ENCODE results near the gene MRPL49. TPM values are rescaled to one million over a fixed set of nuclear protein-coding genes. Genes with fewer than 3 reads are reported as not detected.

MRPL49 gene
- polyA plus RNA-seq, 2 of the 4 experiments (the other 2 are of a cell fraction): 55.5 to 65.5 TPM

DNA sequence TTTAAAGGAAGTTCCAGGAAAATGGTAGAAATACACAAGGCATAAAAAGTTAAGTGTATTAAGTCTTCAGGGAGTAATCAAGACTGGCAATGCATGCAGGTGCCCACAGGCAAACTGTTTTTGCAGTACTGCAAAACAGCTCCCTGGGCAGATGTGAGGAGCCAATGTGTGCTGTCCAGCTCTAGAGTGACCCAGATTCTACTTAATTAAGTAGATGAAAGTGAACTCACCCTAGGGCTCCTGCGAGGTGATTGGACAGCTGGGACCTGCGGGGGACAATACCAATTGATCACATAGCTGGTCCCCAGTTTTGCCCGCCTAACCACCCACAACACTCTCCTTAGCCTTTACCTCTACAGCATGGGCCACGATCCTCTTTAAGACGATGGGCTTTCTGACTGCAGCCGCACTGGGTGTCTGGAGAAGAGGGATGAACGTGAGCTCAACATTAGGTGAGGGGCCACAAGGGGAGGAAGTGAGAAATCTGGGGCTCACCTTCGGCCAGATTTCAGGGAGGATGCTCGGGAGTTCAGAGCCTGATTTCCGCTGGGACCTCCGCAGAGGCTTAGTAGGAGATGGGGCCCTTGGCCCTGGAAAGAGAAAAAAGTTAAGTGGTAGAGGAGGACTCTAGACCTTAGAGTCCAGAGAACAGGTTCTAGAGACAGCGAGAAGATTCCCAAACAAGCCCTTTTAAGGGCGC is 38.8 kb upstream of the MRPL49 start:
- no peak for DNase-seq (ENCODE audit: low read depth in 1 of 2, low spot score in 1 of 2)
- peak overlapping the region; percentile 89 for H3K4me2 ChIP-seq
- ChIA-PET POLR2A (no interaction called here), CTCF (interaction anchor here (0.7 to 2.8 kb wide), 9 partner anchors 11 to 88 kb away, joined by 3 to 12 read pairs (median 4); partner anchors contain the start of genes ARL2, TM7SF2 and ZNHIT2)
- ATAC-seq: peak; percentile 4 to 12; a peak in 3 of 6 replicates
- H3K4me1 ChIP-seq: peaks cover 32% of the 10 kb centered on the region
- peak overlapping the region; percentile 85 to 90 for H3K27ac ChIP-seq
- no peak for FAIRE-seq
- peak overlapping the region; percentile 82 for H3K4me3 ChIP-seq
- H3K9me3 ChIP-seq: no peaks in the 10 kb centered on the region
- WGBS (ENCODE audit: missing lambda C conversion rate): 2% methylated on average over 13 of the region's 13 CpGs
- TF ChIP-seq, protein P1, sequence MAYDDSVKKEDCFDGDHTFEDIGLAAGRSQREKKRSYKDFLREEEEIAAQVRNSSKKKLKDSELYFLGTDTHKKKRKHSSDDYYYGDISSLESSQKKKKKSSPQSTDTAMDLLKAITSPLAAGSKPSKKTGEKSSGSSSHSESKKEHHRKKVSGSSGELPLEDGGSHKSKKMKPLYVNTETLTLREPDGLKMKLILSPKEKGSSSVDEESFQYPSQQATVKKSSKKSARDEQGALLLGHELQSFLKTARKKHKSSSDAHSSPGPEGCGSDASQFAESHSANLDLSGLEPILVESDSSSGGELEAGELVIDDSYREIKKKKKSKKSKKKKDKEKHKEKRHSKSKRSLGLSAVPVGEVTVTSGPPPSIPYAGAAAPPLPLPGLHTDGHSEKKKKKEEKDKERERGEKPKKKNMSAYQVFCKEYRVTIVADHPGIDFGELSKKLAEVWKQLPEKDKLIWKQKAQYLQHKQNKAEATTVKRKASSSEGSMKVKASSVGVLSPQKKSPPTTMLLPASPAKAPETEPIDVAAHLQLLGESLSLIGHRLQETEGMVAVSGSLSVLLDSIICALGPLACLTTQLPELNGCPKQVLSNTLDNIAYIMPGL (CRISPR knock-in tag; IDR thresholded peaks at IDR 0.05; ENCODE audit: borderline replicate concordance): no peak
- TF ChIP-seq, protein P2, sequence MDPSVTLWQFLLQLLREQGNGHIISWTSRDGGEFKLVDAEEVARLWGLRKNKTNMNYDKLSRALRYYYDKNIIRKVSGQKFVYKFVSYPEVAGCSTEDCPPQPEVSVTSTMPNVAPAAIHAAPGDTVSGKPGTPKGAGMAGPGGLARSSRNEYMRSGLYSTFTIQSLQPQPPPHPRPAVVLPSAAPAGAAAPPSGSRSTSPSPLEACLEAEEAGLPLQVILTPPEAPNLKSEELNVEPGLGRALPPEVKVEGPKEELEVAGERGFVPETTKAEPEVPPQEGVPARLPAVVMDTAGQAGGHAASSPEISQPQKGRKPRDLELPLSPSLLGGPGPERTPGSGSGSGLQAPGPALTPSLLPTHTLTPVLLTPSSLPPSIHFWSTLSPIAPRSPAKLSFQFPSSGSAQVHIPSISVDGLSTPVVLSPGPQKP (IDR thresholded peaks at IDR 0.05; ENCODE audit: low read depth, low read length): no peak
- TF ChIP-seq CHD4 (IDR thresholded peaks at IDR 0.05; ENCODE audit: borderline replicate concordance): no peak
- TF ChIP-seq, protein P3, sequence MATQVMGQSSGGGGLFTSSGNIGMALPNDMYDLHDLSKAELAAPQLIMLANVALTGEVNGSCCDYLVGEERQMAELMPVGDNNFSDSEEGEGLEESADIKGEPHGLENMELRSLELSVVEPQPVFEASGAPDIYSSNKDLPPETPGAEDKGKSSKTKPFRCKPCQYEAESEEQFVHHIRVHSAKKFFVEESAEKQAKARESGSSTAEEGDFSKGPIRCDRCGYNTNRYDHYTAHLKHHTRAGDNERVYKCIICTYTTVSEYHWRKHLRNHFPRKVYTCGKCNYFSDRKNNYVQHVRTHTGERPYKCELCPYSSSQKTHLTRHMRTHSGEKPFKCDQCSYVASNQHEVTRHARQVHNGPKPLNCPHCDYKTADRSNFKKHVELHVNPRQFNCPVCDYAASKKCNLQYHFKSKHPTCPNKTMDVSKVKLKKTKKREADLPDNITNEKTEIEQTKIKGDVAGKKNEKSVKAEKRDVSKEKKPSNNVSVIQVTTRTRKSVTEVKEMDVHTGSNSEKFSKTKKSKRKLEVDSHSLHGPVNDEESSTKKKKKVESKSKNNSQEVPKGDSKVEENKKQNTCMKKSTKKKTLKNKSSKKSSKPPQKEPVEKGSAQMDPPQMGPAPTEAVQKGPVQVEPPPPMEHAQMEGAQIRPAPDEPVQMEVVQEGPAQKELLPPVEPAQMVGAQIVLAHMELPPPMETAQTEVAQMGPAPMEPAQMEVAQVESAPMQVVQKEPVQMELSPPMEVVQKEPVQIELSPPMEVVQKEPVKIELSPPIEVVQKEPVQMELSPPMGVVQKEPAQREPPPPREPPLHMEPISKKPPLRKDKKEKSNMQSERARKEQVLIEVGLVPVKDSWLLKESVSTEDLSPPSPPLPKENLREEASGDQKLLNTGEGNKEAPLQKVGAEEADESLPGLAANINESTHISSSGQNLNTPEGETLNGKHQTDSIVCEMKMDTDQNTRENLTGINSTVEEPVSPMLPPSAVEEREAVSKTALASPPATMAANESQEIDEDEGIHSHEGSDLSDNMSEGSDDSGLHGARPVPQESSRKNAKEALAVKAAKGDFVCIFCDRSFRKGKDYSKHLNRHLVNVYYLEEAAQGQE (IDR thresholded peaks at IDR 0.05): no peak
- TF ChIP-seq, protein P4, sequence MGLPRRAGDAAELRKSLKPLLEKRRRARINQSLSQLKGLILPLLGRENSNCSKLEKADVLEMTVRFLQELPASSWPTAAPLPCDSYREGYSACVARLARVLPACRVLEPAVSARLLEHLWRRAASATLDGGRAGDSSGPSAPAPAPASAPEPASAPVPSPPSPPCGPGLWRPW (IDR thresholded peaks at IDR 0.05): no peak
- TF ChIP-seq POLR2A (IDR thresholded peaks at IDR 0.05; ENCODE audit: low read length): no peak
- TF ChIP-seq RAD21 (conservative IDR thresholded peaks at IDR 0.05 in 1 of 2, IDR thresholded peaks at IDR 0.05 in 1 of 2): no peak
- TF ChIP-seq BHLHE40 (IDR thresholded peaks at IDR 0.05; ENCODE audit: low read depth, low read length): no peak
- TF ChIP-seq POLR2AphosphoS2 (conservative IDR thresholded peaks at IDR 0.05; ENCODE audit: low read length): no peak
- TF ChIP-seq KDM1A (IDR thresholded peaks at IDR 0.05; ENCODE audit: low read depth): no peak
- TF ChIP-seq ZNF302 (CRISPR knock-in tag; IDR thresholded peaks at IDR 0.05): no peak
- TF ChIP-seq PHF8 (IDR thresholded peaks at IDR 0.05; ENCODE audit: borderline replicate concordance, low read depth): no peak
- TF ChIP-seq FOXS1 (CRISPR knock-in tag; IDR thresholded peaks at IDR 0.05): no peak

DNA sequence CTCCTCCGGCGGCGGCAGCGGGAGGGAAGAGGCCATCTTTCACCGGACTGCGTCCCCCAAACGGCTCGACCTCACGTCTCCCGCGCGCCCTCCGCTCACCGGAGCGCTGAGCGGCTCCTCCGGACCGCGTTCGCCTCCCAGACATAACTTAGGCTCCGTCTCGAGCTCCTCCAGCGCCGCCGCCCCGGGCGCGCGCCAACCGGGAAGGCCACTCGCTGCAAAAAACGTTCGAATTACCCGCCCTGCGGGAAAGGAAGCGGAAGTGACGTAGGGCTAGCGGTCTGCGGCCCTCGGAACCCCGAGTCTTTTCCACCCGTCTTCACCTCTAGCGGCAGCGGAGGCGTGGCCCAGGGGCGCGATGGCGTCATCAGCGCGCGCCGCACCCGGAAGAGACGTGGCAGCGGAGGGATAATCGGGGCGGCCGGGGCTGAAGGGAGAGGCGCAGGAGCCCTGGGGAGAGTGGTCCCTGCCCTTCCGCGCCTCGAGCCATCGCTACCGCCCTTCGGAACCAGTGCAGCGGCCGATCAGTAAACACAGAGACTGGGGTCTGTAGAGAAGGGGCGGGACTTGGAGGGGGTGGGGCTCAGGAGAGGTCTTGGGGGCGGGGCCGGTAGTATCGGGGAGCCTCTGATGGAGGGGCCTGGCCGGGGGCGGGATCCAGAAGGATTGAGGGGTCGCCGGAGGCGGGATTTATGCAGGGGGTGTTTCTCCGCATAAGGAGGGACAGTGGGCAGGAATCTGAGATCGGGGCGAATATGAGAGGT is 38.1 kb upstream of the MRPL49 start, which contains the start of the genes CDCA5 and ZFPL1:
Gene CDCA5 (minus strand): TSS at position 207 of the 764 bp plus-strand sequence. CDS start 62 bp downstream, at position 145.
Gene ZFPL1 (plus strand): TSS at position 389 of the 764 bp plus-strand sequence. CDS start 477 bp downstream, outside the sequence.
- POLR2A ChIA-PET: no interaction called here
- under 1% methylated on average over 28 of the region's 79 CpGs for WGBS (ENCODE audit: missing lambda C conversion rate)
- peak; percentile 62; the same call in 1 of the 2 replicates for TF ChIP-seq MYC (IDR thresholded peaks at IDR 0.05; ENCODE audit: borderline replicate concordance, low read length)
- peak; percentile 86 for TF ChIP-seq PHF8 (IDR thresholded peaks at IDR 0.05; ENCODE audit: borderline replicate concordance, low read depth)
- TF ChIP-seq, protein P5, sequence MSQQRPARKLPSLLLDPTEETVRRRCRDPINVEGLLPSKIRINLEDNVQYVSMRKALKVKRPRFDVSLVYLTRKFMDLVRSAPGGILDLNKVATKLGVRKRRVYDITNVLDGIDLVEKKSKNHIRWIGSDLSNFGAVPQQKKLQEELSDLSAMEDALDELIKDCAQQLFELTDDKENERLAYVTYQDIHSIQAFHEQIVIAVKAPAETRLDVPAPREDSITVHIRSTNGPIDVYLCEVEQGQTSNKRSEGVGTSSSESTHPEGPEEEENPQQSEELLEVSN (IDR thresholded peaks at IDR 0.05; ENCODE audit: borderline replicate concordance, low read depth): peak; percentile 61; the same call in 1 of the 2 replicates
- TF ChIP-seq, protein P1 (CRISPR knock-in tag; IDR thresholded peaks at IDR 0.05; ENCODE audit: borderline replicate concordance): no peak
- TF ChIP-seq MAZ (IDR thresholded peaks at IDR 0.05; ENCODE audit: borderline replicate concordance, low read depth, low read length): no peak
- TF ChIP-seq KDM1A (IDR thresholded peaks at IDR 0.05; ENCODE audit: low read depth): no peak
- no peak for TF ChIP-seq SREBF2 (IDR thresholded peaks at IDR 0.05)
- 0 out of 2 replicates have a peak, but pooled peaks have one; percentile 35 for TF ChIP-seq EHF (CRISPR knock-in tag; IDR thresholded peaks at IDR 0.05)
- TF ChIP-seq, protein P6, sequence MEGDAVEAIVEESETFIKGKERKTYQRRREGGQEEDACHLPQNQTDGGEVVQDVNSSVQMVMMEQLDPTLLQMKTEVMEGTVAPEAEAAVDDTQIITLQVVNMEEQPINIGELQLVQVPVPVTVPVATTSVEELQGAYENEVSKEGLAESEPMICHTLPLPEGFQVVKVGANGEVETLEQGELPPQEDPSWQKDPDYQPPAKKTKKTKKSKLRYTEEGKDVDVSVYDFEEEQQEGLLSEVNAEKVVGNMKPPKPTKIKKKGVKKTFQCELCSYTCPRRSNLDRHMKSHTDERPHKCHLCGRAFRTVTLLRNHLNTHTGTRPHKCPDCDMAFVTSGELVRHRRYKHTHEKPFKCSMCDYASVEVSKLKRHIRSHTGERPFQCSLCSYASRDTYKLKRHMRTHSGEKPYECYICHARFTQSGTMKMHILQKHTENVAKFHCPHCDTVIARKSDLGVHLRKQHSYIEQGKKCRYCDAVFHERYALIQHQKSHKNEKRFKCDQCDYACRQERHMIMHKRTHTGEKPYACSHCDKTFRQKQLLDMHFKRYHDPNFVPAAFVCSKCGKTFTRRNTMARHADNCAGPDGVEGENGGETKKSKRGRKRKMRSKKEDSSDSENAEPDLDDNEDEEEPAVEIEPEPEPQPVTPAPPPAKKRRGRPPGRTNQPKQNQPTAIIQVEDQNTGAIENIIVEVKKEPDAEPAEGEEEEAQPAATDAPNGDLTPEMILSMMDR (IDR thresholded peaks at IDR 0.05): no peak
- no peak for TF ChIP-seq HOXB13 (CRISPR knock-in tag; IDR thresholded peaks at IDR 0.05; ENCODE audit: low read depth)
- no peak for TF ChIP-seq CHD4 (IDR thresholded peaks at IDR 0.05; ENCODE audit: borderline replicate concordance)

More for the DNA sequence above, 38.1 kb upstream of the MRPL49 start, which contains the start of the genes CDCA5 and ZFPL1:
- Histone ChIP-seq H3K4me1 (peaks cover 26% of the 10 kb centered on the region), H3K4me3 (peak within 1 kb of the TSS; percentile 82), H3K4me2 (peak within 1 kb of the TSS; percentile 97), H3K27ac (peak within 1 kb of the TSS; percentile 85 to 90), H3K9me3 (no peaks in the 10 kb centered on the region)
- DNase-seq (ENCODE audit: low read depth in 1 of 2, low spot score in 1 of 2) (peak; percentile 96), FAIRE-seq (no peak), ATAC-seq (peak; percentile 90 to 92)
- CTCF ChIA-PET: interaction anchor here (0.9 to 2.8 kb wide), 4 partner anchors 27 to 87 kb away, joined by 4 to 12 read pairs (median 7); partner anchors contain the start of genes ARL2 and TM7SF2
